HepG2 (cell line): ENCODE results near the gene L1CAM. TPM values are rescaled to one million over a fixed set of nuclear protein-coding genes. Genes with fewer than 3 reads are reported as not detected.

Source experiments
- EZH2 ChIP-seq: conservative IDR thresholded peaks from 2 replicates; pipeline ENCODE4 v1.6.1; 2012; ENCODE audit warnings: mild to moderate bottlenecking, low read depth, low read length, moderate library complexity
- FOXC1 ChIP-seq: sonication (generic); formaldehyde crosslinking; IDR thresholded peaks from 2 replicates; pipeline ENCODE4 v1.8.0; 2022; ENCODE audit warnings: mild to moderate bottlenecking, missing genetic modification reagents, borderline replicate concordance
- GATA4 ChIP-seq: sonication (generic); IDR thresholded peaks from 2 replicates; pipeline ENCODE4 v1.6.1; 2016; ENCODE audit warnings: antibody characterized with exemption, low read depth, borderline replicate concordance
- HBP1 ChIP-seq: IDR thresholded peaks from 2 replicates; pipeline ENCODE4 v1.6.1; 2016; ENCODE audit warnings: low read depth, control low read depth
- MBD4 ChIP-seq: IDR thresholded peaks from 2 replicates; pipeline ENCODE4 v1.6.1; 2012; ENCODE audit warnings: low read length, inconsistent platforms, borderline replicate concordance
- MEIS1 ChIP-seq: sonication (generic); formaldehyde crosslinking; IDR thresholded peaks from 2 replicates; pipeline ENCODE4 v1.9.0; 2021; ENCODE audit warnings: mild to moderate bottlenecking, missing genetic modification reagents, moderate library complexity, borderline replicate concordance
- MZF1 ChIP-seq: sonication (generic); formaldehyde crosslinking; IDR thresholded peaks from 2 replicates; pipeline ENCODE4 v1.8.1; 2023; ENCODE audit warnings: mild to moderate bottlenecking, missing genetic modification reagents, borderline replicate concordance
- RXRA ChIP-seq: sonication (generic); formaldehyde crosslinking; IDR thresholded peaks from 2 replicates; pipeline ENCODE4 v1.5.1; 2020; ENCODE audit warnings: missing genetic modification reagents
- SRSF4 ChIP-seq: fragments of 200-400 bp; formaldehyde crosslinking; IDR thresholded peaks from one replicate; pipeline ENCODE4 v1.6.1; 2018; ENCODE audit warnings: mild to moderate bottlenecking, low read depth, low read length, moderate library complexity; ENCODE audit not compliant: poor library complexity, severe bottlenecking
- ZBTB1 ChIP-seq: sonication (generic); formaldehyde crosslinking; IDR thresholded peaks from 2 replicates; pipeline ENCODE4 v1.4.0; 2020; ENCODE audit warnings: missing genetic modification reagents, borderline replicate concordance
- ZNF263 ChIP-seq: sonication (generic); formaldehyde crosslinking; IDR thresholded peaks from 2 replicates; pipeline ENCODE4 v1.4.0; 2020; ENCODE audit warnings: missing genetic modification reagents
- ZNF333 ChIP-seq: sonication (generic); formaldehyde crosslinking; IDR thresholded peaks from 2 replicates; pipeline ENCODE4 v1.4.0; 2020; ENCODE audit warnings: mild to moderate bottlenecking, missing genetic modification reagents, borderline replicate concordance
- ZNF609 ChIP-seq: sonication (generic); formaldehyde crosslinking; IDR thresholded peaks from 2 replicates; pipeline ENCODE4 v1.4.0; 2020; ENCODE audit warnings: mild to moderate bottlenecking, missing genetic modification reagents, borderline replicate concordance
- ZNF788 ChIP-seq: sonication (generic); formaldehyde crosslinking; IDR thresholded peaks from 2 replicates; pipeline ENCODE4 v1.5.0; 2020; ENCODE audit warnings: mild to moderate bottlenecking, missing genetic modification reagents, borderline replicate concordance
- polyA plus RNA-seq, 8 experiments: library from polyadenylated mRNA; depleted of rRNA in 3 of 8; stranded (reverse) in 7 of 8; unstranded in 1 of 8; fragments of >200 nt; fragmentation: Illumina TruSeq in 4 of 8; extraction: Trizol in 4 of 8; gene quantifications; 2 replicates each; pipeline versions ENCODE4 v1.2.1 to v1.2.3, GENCODE V29; 2011 to 2016; ENCODE audit warnings: low read depth in 4 of 8, missing spikeins in 1 of 8, mixed read lengths in 1 of 8; ENCODE audit not compliant: insufficient read depth in 1 of 8
- total RNA-seq, 5 experiments: library from RNA; depleted of rRNA; stranded (reverse); fragments of >200 nt; fragmentation: Illumina TruSeq; extraction: Trizol; gene quantifications; 2 replicates each; pipeline ENCODE4 v1.2.3, GENCODE V29; 2016; ENCODE audit warnings: low read depth in 1 of 5
- TF ChIP-seq, protein P1 (sequence below): sonication (generic); formaldehyde crosslinking; IDR thresholded peaks from 2 replicates; pipeline ENCODE4 v1.4.0; 2020; ENCODE audit warnings: mild to moderate bottlenecking, missing genetic modification reagents

Gene L1CAM
- total and polyA plus RNA-seq, 2 of the 13 experiments (the other 11 are each of a cell fraction or from before 2014, with no cell fraction given) = 1.4 to 2.0 TPM

DNA sequence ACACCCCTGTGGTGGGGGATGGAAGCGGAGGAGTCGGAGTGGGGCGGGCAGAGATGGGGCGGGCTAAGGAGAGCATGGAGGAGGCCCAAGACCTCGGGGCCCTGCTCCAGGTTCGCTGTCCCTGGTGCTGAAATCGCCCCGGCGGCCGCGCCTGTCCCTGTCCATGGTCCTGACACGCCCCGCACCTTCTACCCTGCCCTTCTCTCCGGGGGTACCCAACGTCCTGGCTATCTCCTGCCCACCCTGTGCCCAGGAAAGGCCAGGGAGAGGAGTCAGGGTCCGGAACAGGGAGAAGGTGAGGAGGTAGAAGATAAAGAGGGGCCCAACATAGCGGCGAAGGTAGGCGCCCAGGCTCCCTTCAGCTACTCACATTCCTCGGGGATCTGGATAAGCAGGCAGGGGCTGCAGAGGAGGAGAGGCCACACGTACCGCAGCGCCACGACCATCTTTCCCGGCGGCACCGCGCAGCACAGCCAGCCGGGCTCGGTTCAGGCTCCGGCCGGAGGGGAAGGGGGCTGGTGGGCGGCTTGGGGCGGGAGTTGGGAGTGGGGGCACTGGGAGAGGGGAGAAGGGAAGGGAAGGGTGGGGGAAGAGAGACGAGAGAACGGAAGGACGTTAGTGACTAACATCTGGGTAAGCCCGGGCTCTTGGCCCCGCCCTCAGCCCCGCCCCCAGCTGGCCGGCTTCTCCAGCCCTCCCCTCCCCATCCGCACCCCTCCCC is 10.4 kb downstream of the L1CAM start (continued):
- peak; percentile 88; the same call in 1 of the 2 replicates for TF ChIP-seq ZNF609 (CRISPR knock-in tag)
- TF ChIP-seq EZH2 = no peak
- peak; percentile 93 for TF ChIP-seq ZNF263 (CRISPR knock-in tag)
- peak; percentile 81 for TF ChIP-seq RXRA (CRISPR knock-in tag)
- TF ChIP-seq FOXC1 (CRISPR knock-in tag) = peak; percentile 100
- TF ChIP-seq GATA4 = no peak
- TF ChIP-seq, protein P1, sequence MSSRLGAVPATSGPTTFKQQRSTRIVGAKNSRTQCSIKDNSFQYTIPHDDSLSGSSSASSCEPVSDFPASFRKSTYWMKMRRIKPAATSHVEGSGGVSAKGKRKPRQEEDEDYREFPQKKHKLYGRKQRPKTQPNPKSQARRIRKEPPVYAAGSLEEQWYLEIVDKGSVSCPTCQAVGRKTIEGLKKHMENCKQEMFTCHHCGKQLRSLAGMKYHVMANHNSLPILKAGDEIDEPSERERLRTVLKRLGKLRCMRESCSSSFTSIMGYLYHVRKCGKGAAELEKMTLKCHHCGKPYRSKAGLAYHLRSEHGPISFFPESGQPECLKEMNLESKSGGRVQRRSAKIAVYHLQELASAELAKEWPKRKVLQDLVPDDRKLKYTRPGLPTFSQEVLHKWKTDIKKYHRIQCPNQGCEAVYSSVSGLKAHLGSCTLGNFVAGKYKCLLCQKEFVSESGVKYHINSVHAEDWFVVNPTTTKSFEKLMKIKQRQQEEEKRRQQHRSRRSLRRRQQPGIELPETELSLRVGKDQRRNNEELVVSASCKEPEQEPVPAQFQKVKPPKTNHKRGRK (CRISPR knock-in tag) = 0 out of 2 replicates have a peak, but pooled peaks have one; percentile 33
- TF ChIP-seq ZNF333 (CRISPR knock-in tag) = peak; percentile 100
- TF ChIP-seq ZNF788 (CRISPR knock-in tag) = peak; percentile 97
- no peak for TF ChIP-seq SRSF4
- TF ChIP-seq MEIS1 (CRISPR knock-in tag) = peak; percentile 98
- TF ChIP-seq MZF1 (CRISPR knock-in tag) = peak; percentile 99
- TF ChIP-seq MBD4 = no peak
- TF ChIP-seq HBP1 (CRISPR knock-in tag) = peak; percentile 100
- TF ChIP-seq ZBTB1 = peak; percentile 98
- TF ChIP-seq, all 625 proteins: peak for 515
